GM21360 (cell line): ENCODE measurements around the gene GPHN.

Experiments used
- ATAC-seq: cut with Tn5 transposase; IDR thresholded peaks from one replicate; pipeline ENCODE4 v1.9.1; 2021; ENCODE audit warnings: mild to moderate bottlenecking, moderate library complexity; ENCODE audit not compliant: unreplicated experiment

The GPHN gene

DNA sequence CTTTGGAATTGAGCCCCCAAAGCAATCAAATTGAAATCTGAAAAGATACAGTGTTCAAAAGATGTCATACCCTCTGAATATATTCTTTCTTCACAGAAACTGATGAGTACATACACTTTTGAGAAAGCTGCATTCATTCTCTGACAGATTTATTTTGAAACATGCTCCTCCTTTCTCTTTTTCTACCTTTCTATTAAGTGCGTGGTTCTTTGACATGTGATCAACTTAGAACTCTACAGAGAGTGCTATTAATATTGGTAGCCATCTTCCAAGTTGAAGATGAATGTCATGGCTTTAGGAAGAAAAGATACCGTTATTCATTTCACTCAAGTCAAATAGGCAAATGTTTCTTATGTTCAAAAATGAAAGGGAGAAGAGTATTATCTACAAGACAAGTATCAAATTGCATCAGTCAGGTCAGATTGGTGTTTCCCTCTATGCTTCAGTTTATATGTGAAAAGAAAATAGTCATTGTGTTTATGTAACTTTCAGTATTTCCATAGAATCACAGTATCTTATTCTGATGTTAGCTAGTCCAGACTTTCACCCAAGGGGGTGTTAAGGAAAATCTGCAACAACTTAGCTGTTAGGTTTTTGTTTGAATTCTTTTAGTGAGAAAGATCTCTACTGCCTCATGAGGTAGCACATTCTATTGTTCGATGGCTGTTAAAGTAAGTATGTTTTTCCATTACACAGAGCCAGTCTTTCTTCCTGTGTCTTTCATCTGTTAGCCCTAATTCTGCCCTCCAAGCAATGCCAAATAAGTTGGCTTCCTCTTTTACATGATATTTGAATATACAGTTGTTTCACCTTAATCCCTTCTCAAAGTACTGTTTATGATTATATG is 625.9 kb downstream of the GPHN start:
- no peak for ATAC-seq

DNA sequence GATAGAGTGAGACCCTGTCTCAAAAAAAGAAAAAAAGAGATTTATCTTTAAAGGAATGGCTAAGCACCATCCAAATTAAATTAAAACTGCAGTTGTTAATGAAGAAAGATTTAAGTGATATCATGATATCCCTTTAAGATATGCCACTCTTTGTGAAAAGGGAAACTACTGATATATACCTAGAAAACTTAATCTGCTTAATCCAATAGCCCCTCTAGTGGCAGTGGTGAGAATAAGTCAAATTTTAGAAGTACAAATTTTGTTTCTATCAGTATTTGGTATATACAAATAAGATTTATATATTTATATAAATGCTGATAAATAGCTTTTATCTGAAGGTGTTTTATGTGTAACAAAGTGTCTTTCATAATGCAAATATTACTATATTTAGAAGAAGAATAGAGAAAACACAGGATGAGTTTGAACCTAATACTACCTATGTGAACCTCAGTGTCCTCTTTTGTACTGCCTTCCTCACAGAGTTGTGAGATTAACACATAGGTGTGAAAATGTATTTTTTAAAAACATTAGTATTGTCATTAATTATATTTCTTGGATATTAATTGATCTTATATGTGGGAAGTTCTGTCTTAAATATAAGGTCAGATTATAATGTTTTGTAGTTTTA is 629.9 kb downstream of the GPHN start:
- ATAC-seq, result no peak

GRCh38 chr14:67140556-67140955 is 632.6 kb downstream of the GPHN start:
- ATAC-seq, result no peak

- no peak for ATAC-seq
Measured at GRCh38 chr14:67141146-67141900, 633.4 kb downstream of the GPHN start.

GRCh38 chr14:67151082-67151666 is 643.2 kb downstream of the GPHN start:
- ATAC-seq, result no peak

DNA sequence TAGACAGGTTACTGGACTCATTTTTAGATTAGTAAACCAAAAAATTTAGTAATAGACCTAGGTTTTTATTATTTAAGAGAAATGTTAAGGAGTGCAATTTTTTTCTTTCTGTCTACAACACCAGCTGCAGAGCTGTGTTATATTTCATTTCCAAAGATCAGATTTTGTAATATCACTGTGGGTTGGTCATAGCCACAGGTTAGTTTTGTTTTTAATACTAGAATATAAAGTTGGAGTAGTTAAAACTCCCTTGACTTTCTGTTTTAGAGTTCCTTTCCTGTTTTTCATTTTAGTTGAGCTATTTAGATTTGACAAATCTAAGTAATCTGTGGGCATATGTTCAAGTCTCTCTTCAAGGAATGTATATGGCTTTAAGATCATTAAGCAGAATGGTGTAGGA is 650.6 kb downstream of the GPHN start:
- ATAC-seq, result no peak

DNA sequence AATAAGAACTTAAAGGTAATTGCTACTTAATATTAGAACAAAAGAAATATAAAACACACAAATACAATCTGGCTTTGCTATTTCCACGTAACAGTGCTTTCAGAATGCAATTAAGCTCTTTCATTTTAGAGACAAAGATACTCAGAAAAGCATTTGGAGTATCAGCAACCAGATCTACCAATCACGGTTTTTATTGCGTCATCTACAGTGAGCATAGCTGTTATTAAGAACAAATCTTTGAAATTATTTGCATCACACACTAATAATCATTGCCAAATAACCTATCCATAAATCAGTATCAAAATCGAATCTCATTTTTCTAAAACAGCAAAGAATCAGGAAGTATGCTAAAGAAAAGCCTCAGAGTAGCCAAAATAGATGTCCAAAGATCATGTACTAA is 654.4 kb downstream of the GPHN start:
- ATAC-seq, result no peak

DNA sequence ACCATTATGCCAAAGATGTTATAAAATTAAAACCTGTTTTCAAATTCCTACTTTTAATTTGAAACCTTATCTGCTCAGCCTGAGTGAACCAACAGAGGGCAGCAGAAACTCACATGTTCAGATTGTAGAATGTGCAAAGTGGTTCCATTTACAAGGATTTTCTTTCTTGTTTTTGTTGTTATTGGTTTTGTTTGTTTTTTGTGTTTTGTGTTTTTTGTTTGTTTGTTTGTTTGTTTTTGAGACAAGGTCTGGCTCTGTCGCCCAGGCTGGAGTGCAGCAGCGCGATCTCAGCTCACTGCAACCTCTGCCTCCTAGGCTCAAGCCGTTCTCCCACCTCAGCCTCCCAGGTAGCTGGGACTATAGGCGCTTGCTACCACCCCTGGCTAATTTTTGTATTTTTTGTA is 658.5 kb downstream of the GPHN start:
- ATAC-seq, result no peak

DNA sequence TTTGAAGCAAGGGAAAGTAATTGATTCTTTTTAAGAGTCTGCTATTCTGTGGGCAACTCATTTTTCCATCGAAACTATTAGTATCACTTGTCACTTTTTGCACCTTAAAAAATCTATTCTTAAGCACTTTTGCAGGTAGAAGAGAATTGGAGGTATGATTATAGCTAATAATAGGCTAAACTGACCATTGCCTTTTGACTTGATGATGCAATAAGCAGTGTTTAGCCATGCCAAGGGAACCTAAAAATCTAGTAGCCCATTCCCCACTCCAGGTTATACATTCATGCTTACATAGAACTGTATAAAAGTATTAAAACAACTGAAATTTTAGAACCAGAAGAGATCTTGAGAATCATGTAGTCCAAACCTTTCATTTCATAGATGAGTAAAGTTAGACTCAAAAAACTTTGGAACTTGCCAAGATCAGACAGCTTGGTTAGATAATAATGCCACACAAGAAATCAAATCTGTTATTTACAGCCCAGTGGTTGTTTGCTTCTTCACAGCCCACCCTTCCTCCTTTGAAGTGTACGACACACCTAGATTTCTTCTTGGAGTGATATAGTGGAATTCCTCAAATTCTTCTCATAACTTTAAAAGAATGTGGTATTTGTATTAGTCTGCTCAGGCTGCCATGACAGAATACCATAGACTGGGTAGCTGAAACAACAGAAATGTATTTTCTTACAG is 659.6 kb downstream of the GPHN start:
- no peak for ATAC-seq

DNA sequence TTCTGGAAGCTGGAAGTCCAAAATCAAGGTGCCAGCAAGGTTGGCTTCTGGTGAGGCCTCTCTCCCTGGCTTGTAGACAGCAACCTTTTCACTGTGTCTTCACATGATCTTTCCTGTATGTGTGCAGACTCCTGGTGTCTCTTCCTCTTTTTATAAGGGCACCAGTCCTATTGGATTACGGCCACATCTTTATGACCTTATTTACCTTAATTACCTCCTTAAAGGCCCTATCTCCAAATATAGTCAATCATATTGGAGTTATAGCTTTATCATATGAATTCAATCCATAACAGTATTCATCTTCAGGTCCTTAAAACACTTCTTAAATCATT is 660.1 kb downstream of the GPHN start:
- no peak for ATAC-seq

GRCh38 chr14:67170660-67171059 is 662.7 kb downstream of the GPHN start:
- no peak for ATAC-seq

- no peak for ATAC-seq
Measured at GRCh38 chr14:67172056-67172455, 664.1 kb downstream of the GPHN start.

DNA sequence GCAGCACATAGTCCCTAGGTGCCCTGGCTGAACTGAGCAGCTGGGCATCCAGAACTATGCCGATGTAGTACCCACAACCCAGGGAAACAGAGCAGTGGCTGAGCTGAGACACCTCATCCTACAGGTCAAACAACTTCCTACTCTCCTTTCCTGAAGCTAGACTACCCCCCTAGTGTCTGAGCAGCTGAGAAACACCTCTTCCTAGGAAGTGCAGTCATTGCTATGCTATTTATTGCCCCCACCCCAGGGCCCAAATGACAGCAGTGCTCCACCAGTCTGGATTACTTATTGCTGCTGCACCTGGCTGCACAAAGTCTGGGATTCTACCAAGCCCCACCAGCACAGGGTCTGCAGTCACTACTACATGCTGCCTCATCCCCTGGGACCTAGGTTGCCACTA is 664.6 kb downstream of the GPHN start:
- no peak for ATAC-seq

DNA sequence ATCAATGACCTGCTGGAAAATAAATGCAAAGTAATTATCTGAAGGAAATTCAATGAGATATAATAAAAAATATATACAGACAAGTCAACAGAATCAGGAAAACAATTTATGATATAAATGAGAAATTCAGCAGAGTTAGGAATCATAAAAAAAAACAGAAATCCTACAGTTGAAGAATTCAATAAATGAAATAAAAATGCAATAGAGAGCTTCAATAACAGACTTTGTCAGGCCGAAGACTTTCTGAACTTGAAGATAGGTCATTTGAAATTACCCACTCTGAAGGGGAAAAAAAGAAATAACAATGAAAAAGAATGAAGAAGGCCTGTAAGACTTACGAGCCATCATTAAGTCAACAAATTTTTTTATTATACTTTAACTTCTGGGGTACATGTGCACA is 665.8 kb downstream of the GPHN start:
- no peak for ATAC-seq

GRCh38 chr14:67186172-67186768 is 678.3 kb downstream of the GPHN start:
- ATAC-seq, result no peak

- no peak for ATAC-seq
Measured at GRCh38 chr14:67186789-67187584, 679.0 kb downstream of the GPHN start.

DNA sequence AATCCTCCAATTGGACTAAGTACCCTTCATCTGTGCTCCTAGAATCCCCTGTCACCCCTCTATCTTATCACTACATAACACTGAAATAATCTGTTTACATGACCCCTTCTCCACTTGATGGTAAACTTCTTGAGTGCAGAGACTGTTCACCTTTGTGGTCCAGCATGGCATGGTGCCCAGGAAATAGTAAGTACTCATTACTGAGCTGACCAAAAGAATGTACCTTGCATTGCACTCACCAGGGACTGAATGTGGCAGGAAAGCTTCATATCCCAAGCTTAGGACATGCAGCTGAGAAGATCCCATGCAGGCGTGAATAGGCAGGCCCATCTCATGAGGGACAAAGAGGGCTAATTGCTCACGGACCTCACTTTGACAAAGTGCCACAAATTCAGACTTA is 679.9 kb downstream of the GPHN start:
- ATAC-seq, result no peak

DNA sequence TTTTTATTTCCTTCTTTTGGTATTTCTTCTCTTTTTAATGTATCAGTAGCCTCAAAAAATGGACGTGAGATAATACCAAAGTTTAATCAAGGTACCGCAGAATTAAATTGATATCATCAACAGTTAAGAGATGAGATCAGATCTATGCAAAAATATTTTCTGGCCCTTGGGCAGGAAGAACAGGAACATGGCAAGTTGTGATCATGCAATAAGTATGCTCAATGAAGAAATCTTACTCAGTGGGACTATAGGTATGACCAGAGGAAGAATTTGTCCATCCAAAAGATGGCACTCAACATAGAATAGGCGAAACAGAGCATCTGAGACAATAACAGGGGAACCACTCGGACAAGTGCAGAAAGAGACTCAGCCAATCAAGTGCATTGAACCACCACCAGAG is 680.4 kb downstream of the GPHN start:
- ATAC-seq, result no peak

DNA sequence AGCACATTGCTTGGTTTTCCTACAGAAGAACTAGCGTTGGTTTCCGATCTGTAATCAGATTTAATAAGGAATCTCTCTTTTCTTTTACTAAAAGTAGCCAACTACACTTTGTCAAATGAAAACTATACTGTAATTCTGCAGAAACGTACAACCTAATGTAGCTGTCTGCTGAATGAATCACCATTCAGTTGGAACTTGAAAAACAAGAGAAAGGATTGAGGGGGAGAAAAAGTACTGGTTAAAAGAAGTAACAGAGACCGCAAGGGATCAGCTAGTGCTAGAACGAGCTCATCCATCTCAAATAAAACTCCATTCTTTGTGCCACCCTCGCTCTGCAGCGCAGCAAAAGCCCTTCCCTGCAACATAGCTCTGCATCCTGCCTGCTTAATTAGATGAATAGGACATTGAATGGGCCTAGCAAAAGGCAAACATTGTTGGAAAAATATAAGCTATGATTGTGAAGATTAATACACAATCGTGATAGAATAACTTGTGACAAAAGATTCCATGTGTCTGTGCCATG is 683.9 kb downstream of the GPHN start:
- no peak for ATAC-seq

DNA sequence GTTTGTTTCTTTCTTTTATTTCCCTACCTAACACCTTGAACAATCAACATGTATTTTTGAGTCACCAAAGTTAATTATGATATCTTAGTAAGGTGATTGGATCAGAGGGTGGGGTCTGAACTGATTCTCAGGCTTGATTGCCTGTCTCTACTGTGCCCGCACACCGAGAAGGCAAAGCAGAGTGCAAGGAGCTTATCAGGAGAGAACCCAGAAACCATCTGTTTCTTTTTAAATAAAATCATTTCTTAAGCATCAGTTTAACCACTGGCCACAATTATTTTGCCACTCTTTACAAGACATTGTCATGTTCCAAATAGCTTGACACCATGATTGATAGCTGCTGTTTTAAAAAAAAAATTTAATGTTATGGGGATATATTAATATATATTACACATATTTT is 684.4 kb downstream of the GPHN start:
- no peak for ATAC-seq
